Adrenal gland (tissue), 5 donors: Measurements from ENCODE around the gene UAP1.
"Not testable (repeated sequence)": the region's sequence is repeated elsewhere in the genome, so short reads cannot be mapped to it uniquely, and the experiment has no call there.

Experiments
- POLR2A ChIP-seq, 2 donors: fragments of 450-650 bp; IDR thresholded peaks; one replicate each; pipeline ENCODE4 v1.6.1; 2017; ENCODE audit warnings: antibody characterized with exemption in 2 of 2, mild to moderate bottlenecking in 2 of 2, moderate library complexity in 1 of 2
- TF ChIP-seq, protein P1 (sequence below), 6 experiments: fragments of 450-650 bp in 4 of 6; fragments of 200-600 bp in 2 of 6; sonication (generic) in 1 of 6; IDR thresholded peaks; 1 replicate in 5 of 6; 2 replicates in 1 of 6; pipeline versions ENCODE4 v1.5.1 to v1.8.0; 2016 to 2021; ENCODE audit warnings: antibody characterized with exemption in 6 of 6, mild to moderate bottlenecking in 2 of 6, moderate library complexity in 1 of 6
- donor health status: DM: no; HTN: no; CAD: no.

DNA sequence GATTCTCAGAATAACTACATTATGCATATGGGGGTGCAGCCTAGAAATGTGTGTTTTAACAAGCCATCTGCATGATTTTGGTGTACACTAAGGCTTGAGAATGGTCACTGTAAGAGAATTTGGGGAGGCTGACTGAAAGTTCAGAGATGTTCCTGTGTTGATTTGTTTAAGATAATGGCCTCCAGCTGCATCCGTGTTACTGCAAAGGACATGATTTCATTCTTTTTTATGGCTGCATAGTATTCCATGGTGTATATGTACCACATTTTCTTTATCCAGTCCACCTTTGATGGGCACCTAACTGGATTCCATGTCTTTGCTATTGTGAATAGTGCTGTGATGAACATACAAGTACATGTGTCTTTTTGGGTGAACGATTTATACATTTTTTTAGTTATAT, 41.6 kb downstream of the UAP1 start:
- TF ChIP-seq POLR2A (IDR thresholded peaks at IDR 0.05) = not testable (repeated sequence)
- TF ChIP-seq, protein P1, sequence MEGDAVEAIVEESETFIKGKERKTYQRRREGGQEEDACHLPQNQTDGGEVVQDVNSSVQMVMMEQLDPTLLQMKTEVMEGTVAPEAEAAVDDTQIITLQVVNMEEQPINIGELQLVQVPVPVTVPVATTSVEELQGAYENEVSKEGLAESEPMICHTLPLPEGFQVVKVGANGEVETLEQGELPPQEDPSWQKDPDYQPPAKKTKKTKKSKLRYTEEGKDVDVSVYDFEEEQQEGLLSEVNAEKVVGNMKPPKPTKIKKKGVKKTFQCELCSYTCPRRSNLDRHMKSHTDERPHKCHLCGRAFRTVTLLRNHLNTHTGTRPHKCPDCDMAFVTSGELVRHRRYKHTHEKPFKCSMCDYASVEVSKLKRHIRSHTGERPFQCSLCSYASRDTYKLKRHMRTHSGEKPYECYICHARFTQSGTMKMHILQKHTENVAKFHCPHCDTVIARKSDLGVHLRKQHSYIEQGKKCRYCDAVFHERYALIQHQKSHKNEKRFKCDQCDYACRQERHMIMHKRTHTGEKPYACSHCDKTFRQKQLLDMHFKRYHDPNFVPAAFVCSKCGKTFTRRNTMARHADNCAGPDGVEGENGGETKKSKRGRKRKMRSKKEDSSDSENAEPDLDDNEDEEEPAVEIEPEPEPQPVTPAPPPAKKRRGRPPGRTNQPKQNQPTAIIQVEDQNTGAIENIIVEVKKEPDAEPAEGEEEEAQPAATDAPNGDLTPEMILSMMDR (IDR thresholded peaks at IDR 0.05) = not testable (repeated sequence)
